H9 (cell line): ENCODE data around the gene SYNE3. TPM values are rescaled to one million over a fixed set of nuclear protein-coding genes. Genes with fewer than 3 reads are reported as not detected.

Source experiments
- DNase-seq: peaks from one replicate; pipeline ENCODE4 v3.0.0-alpha.2; 2017
- H2AFZ ChIP-seq: one replicate; pipeline ENCODE4 v1.6.1; 2013; ENCODE audit warnings: mild to moderate bottlenecking, low read length, control low read depth, moderate library complexity
- H2AK5ac ChIP-seq: 2 replicates; pipeline ENCODE4 v1.6.1; 2013; ENCODE audit warnings: low read length, control low read depth, mixed read lengths; ENCODE audit not compliant: insufficient read length
- H2BK120ac ChIP-seq: one replicate; pipeline ENCODE4 v1.6.1; 2013; ENCODE audit warnings: low read depth, mild to moderate bottlenecking, low read length, control low read depth, inconsistent platforms; ENCODE audit not compliant: poor library complexity, severe bottlenecking
- H2BK12ac ChIP-seq: 2 replicates; pipeline ENCODE4 v1.6.1; 2013; ENCODE audit warnings: low read length, control low read depth, mixed read lengths, low read depth; ENCODE audit not compliant: insufficient read length
- H2BK15ac ChIP-seq: 2 replicates; pipeline ENCODE4 v1.6.1; 2013; ENCODE audit warnings: low read depth, low read length, control low read depth
- H2BK20ac ChIP-seq: one replicate; pipeline ENCODE4 v1.6.1; 2013; ENCODE audit warnings: low read depth, mild to moderate bottlenecking, low read length, control low read depth, inconsistent platforms; ENCODE audit not compliant: poor library complexity, severe bottlenecking
- H2BK5ac ChIP-seq: 2 replicates; pipeline ENCODE4 v1.6.1; 2013; ENCODE audit warnings: low read length, control low read depth, mixed read lengths; ENCODE audit not compliant: insufficient read length
- H3K14ac ChIP-seq: 2 replicates; pipeline ENCODE4 v1.6.1; 2013; ENCODE audit warnings: low read length, control low read depth; ENCODE audit not compliant: insufficient read depth
- H3K18ac ChIP-seq: 2 replicates; pipeline ENCODE4 v1.6.1; 2013; ENCODE audit warnings: low read depth, mild to moderate bottlenecking, mixed read lengths, low read length, control low read depth; ENCODE audit not compliant: insufficient read length
- H3K23ac ChIP-seq: 2 replicates; pipeline ENCODE4 v1.6.1; 2013; ENCODE audit warnings: low read length, control low read depth, mixed read lengths, low read depth; ENCODE audit not compliant: insufficient read length
- H3K23me2 ChIP-seq: 2 replicates; pipeline ENCODE4 v1.6.1; 2013; ENCODE audit warnings: low read depth, mild to moderate bottlenecking, mixed read lengths, low read length, control low read depth; ENCODE audit not compliant: insufficient read length, poor library complexity, severe bottlenecking
- H3K27ac ChIP-seq: 2 replicates; pipeline ENCODE4 v1.5.1; 2013; ENCODE audit warnings: low read length, control low read depth, mixed read lengths, low read depth; ENCODE audit not compliant: insufficient read length
- H3K27me3 ChIP-seq: 2 replicates; pipeline ENCODE4 v1.6.1; 2013; ENCODE audit warnings: low read length, control low read depth, inconsistent platforms; ENCODE audit not compliant: insufficient read depth
- H3K4ac ChIP-seq: 2 replicates; pipeline ENCODE4 v1.6.1; 2013; ENCODE audit warnings: low read depth, mild to moderate bottlenecking, control low read depth, inconsistent platforms, low read length, moderate library complexity
- H3K4me1 ChIP-seq: 2 replicates; pipeline ENCODE4 v1.6.1; 2013; ENCODE audit warnings: low read length, control low read depth, inconsistent platforms; ENCODE audit not compliant: insufficient read depth
- H3K4me2 ChIP-seq: 2 replicates; pipeline ENCODE4 v1.6.1; 2013; ENCODE audit warnings: low read length, control low read depth, mixed read lengths; ENCODE audit not compliant: insufficient read length, insufficient read depth
- H3K56ac ChIP-seq: 2 replicates; pipeline ENCODE4 v1.6.1; 2013; ENCODE audit warnings: low read depth, mild to moderate bottlenecking, mixed read lengths, low read length, control low read depth; ENCODE audit not compliant: insufficient read length
- H3K79me1 ChIP-seq: 2 replicates; pipeline ENCODE4 v1.6.1; 2013; ENCODE audit warnings: low read depth, mild to moderate bottlenecking, moderate library complexity, low read length, control low read depth, inconsistent platforms; ENCODE audit not compliant: insufficient read depth, poor library complexity, severe bottlenecking
- H3K79me2 ChIP-seq: 2 replicates; pipeline ENCODE4 v1.6.1; 2013; ENCODE audit warnings: low read length, control low read depth, inconsistent platforms; ENCODE audit not compliant: insufficient read depth
- H3K9ac ChIP-seq: 2 replicates; pipeline ENCODE4 v1.6.1; 2013; ENCODE audit warnings: low read length, control low read depth, mixed read lengths; ENCODE audit not compliant: insufficient read length; ENCODE audit errors: extremely low read depth
- H3K9me3 ChIP-seq: one replicate; pipeline ENCODE4 v1.6.1; 2013; ENCODE audit warnings: low read depth, low read length, inconsistent platforms; ENCODE audit not compliant: control insufficient read depth
- H3T11ph ChIP-seq: one replicate; pipeline ENCODE4 v1.6.1; 2013; ENCODE audit warnings: mild to moderate bottlenecking, low read length, control low read depth, inconsistent platforms
- H4K20me1 ChIP-seq: one replicate; pipeline ENCODE4 v1.6.1; 2013; ENCODE audit not compliant: control insufficient read depth, insufficient read length, insufficient read depth
- H4K5ac ChIP-seq: 2 replicates; pipeline ENCODE4 v1.6.1; 2013; ENCODE audit warnings: low read depth, mild to moderate bottlenecking, mixed read lengths, low read length, control low read depth; ENCODE audit not compliant: insufficient read length
- H4K8ac ChIP-seq: replicated peaks from 2 replicates; pipeline ENCODE4 v1.6.1; 2013; ENCODE audit warnings: low read length, control low read depth, mixed read lengths, low read depth; ENCODE audit not compliant: insufficient read length
- H4K91ac ChIP-seq: 2 replicates; pipeline ENCODE4 v1.6.1; 2013; ENCODE audit warnings: low read depth, mild to moderate bottlenecking, moderate library complexity, mixed read lengths, low read length, control low read depth; ENCODE audit not compliant: insufficient read length
- H3K27ac Mint-ChIP-seq, 3 experiments: 2 replicates in 2 of 3; 3 replicates in 1 of 3; pipeline ENCODE4 v1.8.0; 2020 to 2021; ENCODE audit warnings: mixed read lengths in 3 of 3, mild to moderate bottlenecking in 1 of 3, moderate library complexity in 1 of 3
- H3K27me3 Mint-ChIP-seq: 2 replicates; pipeline ENCODE4 v1.8.0; 2021; ENCODE audit warnings: low read depth, mild to moderate bottlenecking, moderate library complexity, mixed read lengths
- H3K36me3 Mint-ChIP-seq, 3 experiments: 2 replicates in 2 of 3; 3 replicates in 1 of 3; pipeline ENCODE4 v1.8.0; 2020 to 2021; ENCODE audit warnings: low read depth in 3 of 3, mixed read lengths in 3 of 3; ENCODE audit not compliant: insufficient read depth in 1 of 3
- H3K4me1 Mint-ChIP-seq, 2 experiments: 2 replicates each; pipeline ENCODE4 v1.8.0; 2020; ENCODE audit warnings: mixed read lengths in 2 of 2
- H3K4me3 Mint-ChIP-seq, 2 experiments: 2 replicates in 1 of 2; 3 replicates in 1 of 2; pipeline ENCODE4 v1.8.0; 2020 to 2021; ENCODE audit warnings: mild to moderate bottlenecking in 2 of 2, mixed read lengths in 2 of 2, moderate library complexity in 1 of 2
- H3K9me3 Mint-ChIP-seq, 2 experiments: 2 replicates in 1 of 2; 3 replicates in 1 of 2; pipeline ENCODE4 v1.8.0; 2020; ENCODE audit warnings: mild to moderate bottlenecking in 2 of 2, mixed read lengths in 2 of 2, moderate library complexity in 1 of 2
- WGBS: extraction: QIAGEN DNeasy Blood & Tissue Kit; methylation state at CpG from one replicate; pipeline ENCODE4 v1.1.7; 2013; ENCODE audit warnings: missing lambda C conversion rate, low lambda C conversion rate, mixed read lengths; ENCODE audit not compliant: insufficient read length; ENCODE audit errors: extremely low coverage; 5-methylcytosine and 5-hydroxymethylcytosine counted together
- total RNA-seq: library from RNA; stranded (reverse); gene quantifications from 2 replicates; pipeline ENCODE4 v1.2.1, GENCODE V29; 2021
- TF ChIP-seq, protein P1 (sequence below): fragments of 200-600 bp; sonication (generic); conservative IDR thresholded peaks from 3 replicates; pipeline ENCODE4 v1.8.0; 2021; ENCODE audit warnings: antibody characterized with exemption, mild to moderate bottlenecking

The SYNE3 gene
- total RNA-seq, 1 experiment from 2014 or later = 0.11 TPM

DNA sequence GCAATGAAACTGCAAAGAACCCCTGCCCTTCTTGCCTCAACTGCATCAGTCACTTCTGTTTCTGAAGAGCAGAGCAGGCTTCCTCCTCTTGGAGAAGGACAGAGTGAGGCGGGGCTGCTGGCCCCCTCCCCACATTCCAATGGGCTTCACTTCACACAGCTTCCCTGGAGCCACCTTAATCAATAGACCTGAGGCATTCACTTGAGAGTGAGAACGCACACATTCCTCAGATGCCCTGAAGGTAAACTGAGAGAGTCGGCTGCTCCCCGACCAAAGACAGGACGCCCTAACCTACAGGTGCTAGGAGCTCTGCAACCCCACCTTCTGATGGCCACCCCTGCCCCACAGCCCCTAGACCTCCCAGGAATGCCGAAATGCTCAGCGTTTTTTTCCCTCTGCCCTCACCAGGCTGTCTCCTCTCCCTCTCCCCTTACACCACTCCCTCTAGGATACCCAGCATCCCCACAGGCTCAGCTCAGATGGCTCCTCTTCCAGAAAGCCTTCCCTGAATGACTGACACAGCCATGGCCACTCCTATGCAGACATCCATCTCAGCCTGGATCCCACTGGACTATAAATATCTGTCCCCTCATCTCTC, 31.1 kb downstream of the SYNE3 start:
- no peak overlapping the region for H4K8ac ChIP-seq
- H3K4me2 ChIP-seq = no peak overlapping the region
- H2BK12ac ChIP-seq = no peak overlapping the region
- peak overlapping the region in 1 of 3 experiments; percentile 86; a peak in 3 of 7 replicates for H3K27ac Mint-ChIP-seq
- H4K20me1 ChIP-seq = no peaks in the 10 kb centered on the region
- no peaks in the 10 kb centered on the region for H3K79me2 ChIP-seq
- no peak overlapping the region for H2BK20ac ChIP-seq
- H2AK5ac ChIP-seq = no peak overlapping the region
- no peak overlapping the region for H2BK5ac ChIP-seq
- no peaks in the 10 kb centered on the region; the same call in 1 of the 2 replicates for H3K27me3 Mint-ChIP-seq
- no peak overlapping the region for H2AFZ ChIP-seq
- no peaks in the 10 kb centered on the region for H3K27me3 ChIP-seq
- no peak overlapping the region; a peak in 1 of 5 replicates for H3K4me3 Mint-ChIP-seq
- peaks cover 25 to 35% of the 10 kb centered on the region in 2 experiments for H3K4me1 Mint-ChIP-seq
- no peak overlapping the region for H3K4ac ChIP-seq
- H3K14ac ChIP-seq = peak overlapping the region; percentile 25
- TF ChIP-seq, protein P1, sequence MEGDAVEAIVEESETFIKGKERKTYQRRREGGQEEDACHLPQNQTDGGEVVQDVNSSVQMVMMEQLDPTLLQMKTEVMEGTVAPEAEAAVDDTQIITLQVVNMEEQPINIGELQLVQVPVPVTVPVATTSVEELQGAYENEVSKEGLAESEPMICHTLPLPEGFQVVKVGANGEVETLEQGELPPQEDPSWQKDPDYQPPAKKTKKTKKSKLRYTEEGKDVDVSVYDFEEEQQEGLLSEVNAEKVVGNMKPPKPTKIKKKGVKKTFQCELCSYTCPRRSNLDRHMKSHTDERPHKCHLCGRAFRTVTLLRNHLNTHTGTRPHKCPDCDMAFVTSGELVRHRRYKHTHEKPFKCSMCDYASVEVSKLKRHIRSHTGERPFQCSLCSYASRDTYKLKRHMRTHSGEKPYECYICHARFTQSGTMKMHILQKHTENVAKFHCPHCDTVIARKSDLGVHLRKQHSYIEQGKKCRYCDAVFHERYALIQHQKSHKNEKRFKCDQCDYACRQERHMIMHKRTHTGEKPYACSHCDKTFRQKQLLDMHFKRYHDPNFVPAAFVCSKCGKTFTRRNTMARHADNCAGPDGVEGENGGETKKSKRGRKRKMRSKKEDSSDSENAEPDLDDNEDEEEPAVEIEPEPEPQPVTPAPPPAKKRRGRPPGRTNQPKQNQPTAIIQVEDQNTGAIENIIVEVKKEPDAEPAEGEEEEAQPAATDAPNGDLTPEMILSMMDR = no peak
- no peak overlapping the region for H3K9ac ChIP-seq
- WGBS = no CpG with 5 or more reads among the region's 7 CpGs
- no peak overlapping the region for H2BK15ac ChIP-seq
- no peak overlapping the region for H3K23ac ChIP-seq
- H4K5ac ChIP-seq = no peak overlapping the region
- H3K9me3 Mint-ChIP-seq = no peaks in the 10 kb centered on the region
- no peaks in the 10 kb centered on the region for H3K9me3 ChIP-seq
- H3T11ph ChIP-seq = no peak overlapping the region
- no peak overlapping the region for H2BK120ac ChIP-seq
- no peak overlapping the region for H3K27ac ChIP-seq
- H3K36me3 Mint-ChIP-seq = no peaks in the 10 kb centered on the region
- no peaks in the 10 kb centered on the region for H3K23me2 ChIP-seq
- no peak overlapping the region for H3K56ac ChIP-seq
- H4K91ac ChIP-seq = no peak overlapping the region
- no peaks in the 10 kb centered on the region for H3K79me1 ChIP-seq
- DNase-seq = no peak
- no peaks in the 10 kb centered on the region for H3K4me1 ChIP-seq
- H3K18ac ChIP-seq = no peak overlapping the region
